Spleen (tissue), 7 donors: ENCODE data around the gene DOCK9.

Experiments used
- CTCF ChIP-seq, 11 experiments: fragments of 200-600 bp in 7 of 11; fragments of 450-650 bp in 4 of 11; sonication (generic) in 4 of 11; IDR thresholded peaks in 8 of 11; conservative IDR thresholded peaks in 3 of 11; 1 replicate in 7 of 11; 2 replicates in 4 of 11; pipeline versions ENCODE4 v1.4.0 to v1.8.0; 2016 to 2021; ENCODE audit warnings: antibody characterized with exemption in 11 of 11, inconsistent platforms in 4 of 11, mild to moderate bottlenecking in 1 of 11
- POLR2A ChIP-seq, 3 donors: fragments of 450-650 bp; IDR thresholded peaks; one replicate each; pipeline ENCODE4 v1.5.1; 2017; ENCODE audit warnings: antibody characterized with exemption in 3 of 3, mild to moderate bottlenecking in 1 of 3
- donor health status: DM: no; HTN: no; CAD: no; lungs with moderate emphysema.
- donor health status: DM: no; HTN: no; CAD: no.
- donor health status: DM: no; HTN: no; CAD: no.

GRCh38 chr13:99015606-99016490 is 38.0 kb upstream of the DOCK9 start:
- TF ChIP-seq CTCF (IDR thresholded peaks at IDR 0.05 in 8 of 11, conservative IDR thresholded peaks at IDR 0.05 in 3 of 11) (no peak), POLR2A (IDR thresholded peaks at IDR 0.05) (no peak)
